ENCODE measurements around the gene LHX6.

The LHX6 gene

GRCh38 chr9:122234022-122234748, 5.4 kb upstream of the LHX6 start:
- no peak for DNase-seq

GRCh38 chr9:122232796-122233306, 4.1 kb upstream of the LHX6 start:
- DNase-seq = no peak

GRCh38 chr9:122229485-122229837, 704 bp upstream of the LHX6 start:
- no peak for DNase-seq

GRCh38 chr9:122228191-122228567, 578 bp downstream of the LHX6 start:
- no peak for DNase-seq

- no peak for DNase-seq
Observed at GRCh38 chr9:122227575-122227900, 1.2 kb downstream of the LHX6 start.

GRCh38 chr9:122226758-122227574, 1.8 kb downstream of the LHX6 start:
- DNase-seq = no peak

GRCh38 chr9:122226142-122226757, 2.5 kb downstream of the LHX6 start:
- DNase-seq = no peak

GRCh38 chr9:122225312-122226141, 3.2 kb downstream of the LHX6 start:
- no peak for DNase-seq

- no peak for DNase-seq
Observed at GRCh38 chr9:122223435-122223834, 5.3 kb downstream of the LHX6 start.

- no peak for DNase-seq
Observed at GRCh38 chr9:122222791-122223190, 6.0 kb downstream of the LHX6 start.

GRCh38 chr9:122221183-122221811, 7.5 kb downstream of the LHX6 start:
- no peak for DNase-seq

GRCh38 chr9:122220673-122221182, 8.0 kb downstream of the LHX6 start:
- DNase-seq = no peak

GRCh38 chr9:122219856-122220672, 8.7 kb downstream of the LHX6 start:
- no peak for DNase-seq

GRCh38 chr9:122218935-122219855, 9.6 kb downstream of the LHX6 start:
- no peak for DNase-seq

- DNase-seq = no peak
Observed at GRCh38 chr9:122218071-122218934, 10.5 kb downstream of the LHX6 start.

- no peak for DNase-seq
Observed at GRCh38 chr9:122217640-122218039, 11.1 kb downstream of the LHX6 start.

- DNase-seq = no peak
Observed at GRCh38 chr9:122216798-122217418, 11.8 kb downstream of the LHX6 start.

- DNase-seq = no peak
Observed at GRCh38 chr9:122216138-122216797, 12.5 kb downstream of the LHX6 start.
